Skeletal muscle satellite cell (primary cell): Measurements from ENCODE around the gene PARD6B.
"Not testable (repeated sequence)": the region's sequence is repeated elsewhere in the genome, so short reads cannot be mapped to it uniquely, and the experiment has no call there.

Source experiments
- H3K27me3 ChIP-seq: 2 replicates; pipeline ENCODE4 v1.7.0; 2013; ENCODE audit warnings: low read length; ENCODE audit not compliant: control insufficient read depth, insufficient read depth
- H3K36me3 ChIP-seq: 2 replicates; pipeline ENCODE4 v1.7.0; 2013; ENCODE audit warnings: mild to moderate bottlenecking, control low read depth, low read length; ENCODE audit not compliant: insufficient read depth
- H3K4me1 ChIP-seq: 2 replicates; pipeline ENCODE4 v1.7.0; 2013; ENCODE audit warnings: low read length; ENCODE audit not compliant: control insufficient read depth, insufficient read depth
- H3K4me2 ChIP-seq: 2 replicates; pipeline ENCODE4 v1.7.0; 2013; ENCODE audit warnings: mild to moderate bottlenecking, low read length
- H3K4me3 ChIP-seq: 2 replicates; pipeline ENCODE4 v1.7.0; 2013; ENCODE audit warnings: low read length
- H3K9ac ChIP-seq: 2 replicates; pipeline ENCODE4 v1.7.0; 2013; ENCODE audit warnings: mild to moderate bottlenecking, low read depth, low read length, moderate library complexity
- H3K9me3 ChIP-seq: replicated peaks from 2 replicates; pipeline ENCODE4 v1.7.0; 2013; ENCODE audit warnings: mild to moderate bottlenecking, control low read depth, low read length

Gene PARD6B

DNA sequence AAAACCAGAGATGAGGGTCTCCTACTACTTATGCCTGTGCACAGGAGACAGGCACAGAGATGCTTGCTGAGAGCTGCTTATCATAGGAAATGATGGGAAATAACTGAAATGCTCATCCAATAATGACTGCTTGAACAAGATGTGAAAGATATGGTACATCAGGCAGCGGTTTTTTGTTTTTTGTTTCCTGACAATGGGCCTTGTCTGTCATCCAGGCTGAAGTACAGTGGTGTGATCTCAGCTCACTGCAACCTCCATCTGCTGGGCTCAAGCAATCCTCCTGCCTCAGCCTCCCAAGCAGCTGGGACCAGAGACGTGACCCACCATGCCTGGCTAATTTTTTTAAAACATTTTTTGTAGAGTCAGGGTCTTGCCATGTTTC is 38.8 kb upstream of the PARD6B start:
- Histone ChIP-seq H3K27me3 (peaks cover 69% of the 10 kb centered on the region), H3K9me3 (no peaks in the 10 kb centered on the region), H3K4me1 (no peaks in the 10 kb centered on the region), H3K36me3 (no peaks in the 10 kb centered on the region), H3K4me3 (no peak overlapping the region), H3K9ac (no peak overlapping the region), H3K4me2 (no peak overlapping the region)

DNA sequence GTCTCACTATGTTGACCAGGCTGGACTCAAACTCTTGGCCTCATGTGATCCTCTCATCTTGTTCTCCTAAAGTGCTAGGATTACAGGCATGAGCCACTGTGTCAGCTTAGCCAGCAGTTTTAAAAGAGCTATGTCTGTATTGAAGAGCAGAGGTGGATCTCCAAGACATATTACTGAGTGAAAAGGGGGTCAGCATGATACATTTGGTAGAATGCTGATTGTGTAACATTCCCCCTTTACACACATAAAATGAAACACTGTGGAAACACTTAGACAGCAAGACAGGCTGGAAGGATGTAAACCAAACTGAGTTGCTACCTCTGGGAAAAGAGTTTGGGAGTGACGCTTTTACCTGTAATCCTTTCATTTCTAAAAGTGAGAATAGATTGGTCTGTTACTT is 38.4 kb upstream of the PARD6B start:
- Histone ChIP-seq H3K4me2 (no peak overlapping the region), H3K27me3 (peaks cover 71% of the 10 kb centered on the region), H3K9me3 (no peaks in the 10 kb centered on the region), H3K4me1 (no peaks in the 10 kb centered on the region), H3K9ac (no peak overlapping the region), H3K36me3 (no peaks in the 10 kb centered on the region), H3K4me3 (no peak overlapping the region)

DNA sequence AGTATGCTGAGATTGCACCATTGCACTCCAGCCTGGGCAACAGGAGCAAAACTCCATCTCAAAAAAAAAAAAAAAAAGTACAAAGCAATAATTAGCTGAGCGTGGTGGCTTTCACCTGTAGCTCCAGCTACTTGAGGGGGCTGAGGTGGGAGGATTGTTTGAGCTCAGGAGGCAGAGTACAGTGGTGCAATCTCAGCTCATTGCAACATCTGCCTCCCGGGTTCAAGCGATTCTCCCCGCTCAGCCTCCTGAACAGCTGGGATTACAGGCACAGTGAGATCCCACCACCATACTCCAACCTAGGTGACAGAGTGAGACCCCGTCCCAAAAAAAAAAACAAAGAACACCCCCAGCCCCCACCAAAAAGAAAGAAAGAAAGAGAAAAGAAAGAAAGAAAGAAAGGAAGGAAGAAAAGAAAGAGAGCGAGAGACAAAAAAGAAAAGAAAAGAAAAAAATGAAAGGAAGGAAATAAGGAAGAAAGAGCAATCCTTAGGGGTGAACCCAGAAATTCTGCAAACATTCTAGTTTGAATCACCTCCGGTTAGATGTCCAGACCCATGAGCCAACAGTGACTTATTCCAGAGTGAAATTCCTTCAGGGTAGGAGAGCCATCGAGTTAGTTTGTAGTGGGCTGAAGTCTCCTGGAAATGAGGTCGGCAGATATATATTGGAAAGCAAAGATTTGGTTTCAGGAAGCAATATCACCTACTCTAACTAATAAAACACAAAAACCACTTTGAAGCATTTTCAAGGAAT is 36.8 kb upstream of the PARD6B start:
- Histone ChIP-seq H3K9ac (no peak overlapping the region), H3K4me2 (no peak overlapping the region), H3K9me3 (no peaks in the 10 kb centered on the region), H3K4me3 (no peak overlapping the region), H3K27me3 (peaks cover 66% of the 10 kb centered on the region), H3K36me3 (no peaks in the 10 kb centered on the region), H3K4me1 (no peaks in the 10 kb centered on the region)

DNA sequence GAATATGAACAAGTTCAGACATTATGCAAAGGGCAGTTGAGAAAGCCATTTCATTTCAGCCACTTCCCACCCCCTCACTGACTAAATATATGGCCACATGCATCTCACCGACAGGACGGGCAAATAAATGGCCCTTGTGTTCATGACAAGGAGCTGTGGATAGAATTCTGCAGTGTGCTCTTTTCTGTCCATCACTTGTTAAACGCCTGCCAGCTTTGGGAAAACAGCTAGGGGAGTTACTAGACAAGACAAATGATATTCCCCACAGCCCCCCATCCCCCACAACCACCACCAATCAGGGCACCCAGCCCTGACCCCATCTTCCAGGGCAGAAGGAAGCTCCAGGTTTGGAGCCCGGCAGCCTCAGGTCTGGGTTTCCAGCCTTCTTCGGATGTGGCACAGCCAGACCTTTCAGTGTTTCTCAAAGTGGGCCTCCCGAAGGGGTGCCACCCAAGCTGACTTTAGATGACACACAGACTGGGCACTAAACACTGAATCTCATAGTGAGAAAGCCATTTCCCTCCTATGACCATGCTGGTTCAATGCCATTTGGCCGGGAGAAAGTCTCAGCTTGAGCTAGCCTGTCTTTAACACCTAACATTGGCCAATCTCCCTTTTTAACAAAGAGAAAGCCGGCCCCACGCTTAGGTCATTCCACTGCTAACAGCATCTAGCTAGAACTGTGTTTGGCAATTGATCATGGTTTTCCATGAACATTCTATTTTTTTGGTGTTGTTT is 36.1 kb upstream of the PARD6B start:
- Histone ChIP-seq H3K27me3 (peaks cover 63% of the 10 kb centered on the region), H3K9me3 (no peaks in the 10 kb centered on the region), H3K9ac (no peak overlapping the region), H3K4me2 (no peak overlapping the region), H3K4me3 (no peak overlapping the region), H3K36me3 (no peaks in the 10 kb centered on the region), H3K4me1 (no peaks in the 10 kb centered on the region)

DNA sequence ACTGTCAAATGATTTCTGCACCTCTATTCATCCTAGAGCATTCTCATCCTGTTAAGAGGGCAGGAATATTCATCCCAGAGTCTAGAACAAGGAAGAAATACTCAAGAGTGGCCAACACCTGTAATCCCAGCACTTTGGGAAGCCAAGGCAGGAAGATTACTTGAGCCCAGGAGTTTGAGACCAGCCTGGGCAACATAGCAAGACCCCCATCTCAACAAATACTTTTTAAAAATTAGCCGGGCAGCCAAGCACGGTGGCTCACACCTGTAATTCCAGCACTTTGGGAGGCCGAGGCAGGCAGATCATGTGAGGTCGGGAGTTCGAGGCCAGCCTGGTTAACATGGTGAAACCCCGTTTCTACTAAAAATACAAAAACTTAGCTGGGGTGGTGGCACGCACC is 33.1 kb upstream of the PARD6B start:
- H3K27me3 ChIP-seq: peaks cover 54% of the 10 kb centered on the region
- H3K36me3 ChIP-seq, H3K9ac ChIP-seq, H3K4me2 ChIP-seq, H3K4me1 ChIP-seq, H3K4me3 ChIP-seq, H3K9me3 ChIP-seq: not testable (repeated sequence)

DNA sequence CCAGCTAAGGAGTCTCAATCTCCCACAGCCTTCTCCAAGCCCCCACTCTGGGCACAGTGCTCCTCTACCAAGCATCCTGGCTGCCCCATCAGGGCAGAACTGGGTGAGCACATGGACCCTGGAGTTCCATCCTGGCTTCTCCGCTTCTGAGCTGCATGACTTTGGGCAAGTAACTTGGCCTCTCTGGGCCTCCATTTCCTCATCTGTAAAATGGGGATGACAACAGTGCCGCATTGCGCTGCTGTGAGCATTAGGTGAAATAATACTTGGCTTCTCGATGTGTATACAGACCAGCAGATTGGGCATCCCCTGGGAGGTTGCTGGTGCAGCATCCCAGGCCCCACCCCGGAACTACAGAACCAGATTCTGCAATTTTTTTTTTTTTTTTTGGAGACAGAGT is 31.7 kb upstream of the PARD6B start:
- Histone ChIP-seq H3K4me3 (no peak overlapping the region), H3K36me3 (no peaks in the 10 kb centered on the region), H3K9ac (no peak overlapping the region), H3K4me2 (no peak overlapping the region), H3K4me1 (no peaks in the 10 kb centered on the region), H3K27me3 (peaks cover 56% of the 10 kb centered on the region), H3K9me3 (no peaks in the 10 kb centered on the region)

DNA sequence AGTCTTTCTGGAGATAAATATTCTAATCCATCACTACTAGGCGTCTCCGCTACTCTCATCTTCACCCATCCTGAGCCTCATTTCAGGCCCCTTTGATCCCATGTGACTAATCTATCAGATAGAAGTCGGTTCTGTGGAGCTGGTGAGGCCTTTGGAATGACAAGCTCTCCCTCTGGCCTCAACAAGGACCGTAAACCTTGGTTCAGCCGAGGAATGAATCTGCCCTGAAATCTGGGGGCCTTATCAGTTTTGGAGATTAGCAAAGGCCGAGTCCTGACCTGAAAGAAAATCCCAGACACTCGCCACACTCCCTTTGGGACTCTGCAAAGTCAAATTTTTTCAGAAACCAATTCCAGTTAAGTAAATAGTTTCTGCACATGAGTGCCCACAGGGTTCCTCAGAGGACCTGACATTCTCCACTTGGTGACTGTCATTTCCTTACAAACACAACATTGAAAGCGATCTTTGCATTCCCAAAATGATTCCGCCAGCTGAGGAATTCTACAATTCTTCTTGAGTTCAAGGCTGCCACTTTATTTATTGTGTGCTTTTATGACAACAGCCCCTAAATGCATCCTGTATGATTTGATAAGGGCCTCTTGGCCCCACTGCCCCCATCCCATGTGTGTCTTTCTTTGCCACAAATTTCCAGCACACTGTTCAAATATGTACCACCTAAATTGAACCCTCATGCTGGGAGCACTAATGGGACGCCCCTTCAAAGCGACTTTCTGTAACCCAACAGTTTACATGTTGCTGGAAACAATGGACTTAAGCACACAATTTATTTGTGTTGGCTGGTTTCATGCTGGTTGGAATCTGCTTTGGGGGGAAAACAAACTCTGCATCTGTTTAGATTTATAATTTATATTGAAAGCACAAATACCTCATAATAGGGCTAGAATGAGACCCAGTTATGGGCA is 30.1 kb upstream of the PARD6B start:
- no peak overlapping the region for H3K9ac ChIP-seq
- H3K4me3 ChIP-seq: no peak overlapping the region
- no peak overlapping the region for H3K4me2 ChIP-seq
- no peaks in the 10 kb centered on the region for H3K9me3 ChIP-seq
- H3K4me1 ChIP-seq: no peaks in the 10 kb centered on the region
- peaks cover 47% of the 10 kb centered on the region for H3K27me3 ChIP-seq
- H3K36me3 ChIP-seq: no peaks in the 10 kb centered on the region

DNA sequence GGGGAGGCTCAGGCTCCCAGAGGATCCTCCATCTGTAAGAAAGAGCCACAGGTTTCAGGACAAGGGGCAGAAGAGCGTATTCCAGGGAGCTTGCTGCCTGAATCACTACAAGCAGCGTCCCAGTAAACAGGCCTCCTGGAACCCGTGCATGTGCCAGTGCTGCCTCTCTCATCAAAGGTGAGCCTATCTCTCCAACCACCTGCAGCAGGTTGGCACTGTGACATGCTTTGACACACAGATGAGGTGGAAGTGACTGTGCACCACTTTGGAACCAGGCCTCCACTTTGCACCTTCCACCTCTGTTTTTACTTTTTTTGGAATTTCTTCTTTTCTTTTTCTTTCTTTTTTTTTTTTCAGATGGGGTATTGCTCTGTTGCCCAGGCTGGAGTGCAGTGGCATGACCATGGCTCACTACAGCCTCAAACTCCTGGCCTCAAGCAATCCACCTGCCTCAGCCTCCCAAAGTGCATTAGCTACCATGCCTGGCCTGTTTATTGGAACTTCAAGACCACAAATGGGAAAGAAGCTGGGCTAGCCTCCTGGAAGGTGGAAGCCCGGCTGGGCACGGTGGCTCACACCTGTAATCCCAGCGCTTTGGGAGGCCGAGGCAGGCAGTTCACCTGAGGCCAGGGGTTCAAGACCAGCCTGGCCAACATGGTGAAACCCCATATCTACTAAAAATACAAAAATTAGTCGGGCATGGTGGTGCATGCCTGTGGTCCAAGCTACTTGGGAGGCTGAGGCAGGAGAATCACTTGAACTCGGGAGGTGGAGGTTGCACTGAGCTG is 27.5 kb upstream of the PARD6B start:
- not testable (repeated sequence) for H3K4me1 ChIP-seq, H3K9me3 ChIP-seq, H3K9ac ChIP-seq, H3K4me3 ChIP-seq, H3K4me2 ChIP-seq, H3K36me3 ChIP-seq
- H3K27me3 ChIP-seq: peaks cover 47% of the 10 kb centered on the region

DNA sequence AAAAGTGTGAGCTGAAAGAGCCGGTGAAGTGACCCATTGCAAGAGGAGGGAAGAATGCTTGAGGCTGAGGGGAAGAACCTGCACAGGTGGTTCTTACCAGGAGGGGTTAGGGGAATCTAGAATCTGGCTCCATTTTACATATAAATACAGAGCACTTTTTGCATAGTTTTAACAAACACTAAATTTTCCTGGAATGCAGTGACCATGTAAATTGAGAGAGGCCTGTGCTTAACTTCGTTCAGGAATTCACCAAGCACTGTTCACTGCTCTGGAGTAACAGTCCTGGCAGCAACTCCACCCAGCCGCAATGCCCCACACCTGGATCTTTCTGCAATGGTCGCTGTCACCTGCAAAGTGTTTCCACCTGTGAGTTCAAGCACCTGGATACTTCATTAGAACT is 26.9 kb upstream of the PARD6B start:
- Histone ChIP-seq H3K9me3 (no peaks in the 10 kb centered on the region), H3K4me2 (no peak overlapping the region), H3K4me3 (no peak overlapping the region), H3K4me1 (no peaks in the 10 kb centered on the region), H3K36me3 (no peaks in the 10 kb centered on the region), H3K27me3 (peaks cover 42% of the 10 kb centered on the region), H3K9ac (no peak overlapping the region)

DNA sequence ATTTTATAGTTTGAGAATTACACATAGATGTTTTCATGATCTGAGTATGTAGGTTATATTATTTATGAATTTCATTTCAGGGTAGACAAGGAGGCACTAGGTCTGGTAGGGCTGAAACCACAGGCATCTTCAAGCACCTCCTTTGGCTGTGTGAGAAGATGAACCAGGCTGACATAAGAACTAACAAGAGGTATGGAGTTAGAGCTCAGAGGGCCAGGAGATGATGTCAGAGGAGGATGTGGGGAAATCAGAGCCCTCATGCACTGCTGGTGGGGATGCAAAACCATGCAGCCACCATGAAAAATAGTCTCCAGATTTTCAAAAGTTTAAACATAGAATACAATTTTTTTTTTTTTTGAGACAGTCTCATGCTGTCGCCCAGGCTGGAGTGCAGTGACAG is 26.4 kb upstream of the PARD6B start:
- Histone ChIP-seq H3K9me3 (no peaks in the 10 kb centered on the region), H3K9ac (no peak overlapping the region), H3K4me1 (no peaks in the 10 kb centered on the region), H3K27me3 (peaks cover 37% of the 10 kb centered on the region), H3K36me3 (no peaks in the 10 kb centered on the region), H3K4me3 (no peak overlapping the region), H3K4me2 (no peak overlapping the region)
